Effector CD4-positive, alpha-beta T cell (primary cell): ENCODE data around the gene C1QTNF5.

ENCODE experiments used
- DNase-seq: peaks from one replicate; pipeline ENCODE4 v3.0.0-alpha.2; 2020

The C1QTNF5 gene

DNA sequence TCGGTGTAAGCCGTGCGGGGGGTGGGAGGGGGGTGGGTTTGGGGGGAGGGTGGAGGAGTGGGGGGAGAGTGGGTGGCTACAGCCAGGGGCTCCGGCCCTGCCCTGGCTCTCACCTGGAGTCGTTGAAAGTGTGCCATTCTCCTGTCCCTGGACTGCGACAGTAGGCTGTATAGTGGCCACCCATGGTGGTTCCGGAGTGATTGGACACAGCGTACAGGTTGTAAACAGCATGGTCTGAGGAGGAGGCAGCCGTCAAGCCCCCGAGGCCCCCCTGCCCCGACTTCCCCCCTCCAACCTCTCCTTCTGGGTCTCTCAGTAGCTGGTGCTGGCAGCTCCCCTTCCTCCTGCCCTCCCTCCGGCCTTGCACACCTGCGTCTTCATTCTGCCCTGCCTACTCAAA, 16.4 kb upstream of the C1QTNF5 start:
- DNase-seq, result no peak

GRCh38 chr11:119356349-119357031, 15.8 kb upstream of the C1QTNF5 start:
- DNase-seq, result peak; percentile 61

GRCh38 chr11:119355091-119355843, 14.6 kb upstream of the C1QTNF5 start:
- DNase-seq, result no peak

DNA sequence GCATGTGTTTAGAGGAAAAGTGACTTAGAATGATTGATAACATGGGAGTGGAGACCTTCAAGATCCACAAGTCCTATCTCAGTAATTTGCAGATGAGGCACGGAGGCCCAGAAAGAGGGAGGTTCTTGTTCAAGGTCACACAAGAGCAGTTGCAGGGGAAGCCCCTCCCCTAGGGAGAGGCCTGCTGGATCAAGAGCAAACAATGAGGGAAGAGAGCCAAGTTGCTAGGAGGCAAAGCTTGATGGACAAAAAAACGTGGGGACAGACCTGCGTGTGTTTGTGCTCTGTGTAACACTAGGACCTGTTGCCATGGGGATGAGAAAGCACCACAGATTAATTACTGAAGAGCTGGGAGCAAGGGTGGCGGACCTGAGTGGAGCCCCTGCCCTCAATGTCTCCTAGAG, 12.2 kb upstream of the C1QTNF5 start:
- no peak for DNase-seq

GRCh38 chr11:119351232-119351631, 10.5 kb upstream of the C1QTNF5 start:
- DNase-seq, result no peak

- DNase-seq, result no peak
Measured at GRCh38 chr11:119350302-119350701, 9.6 kb upstream of the C1QTNF5 start.

- no peak for DNase-seq
Measured at GRCh38 chr11:119347940-119348605, 7.4 kb upstream of the C1QTNF5 start.

DNA sequence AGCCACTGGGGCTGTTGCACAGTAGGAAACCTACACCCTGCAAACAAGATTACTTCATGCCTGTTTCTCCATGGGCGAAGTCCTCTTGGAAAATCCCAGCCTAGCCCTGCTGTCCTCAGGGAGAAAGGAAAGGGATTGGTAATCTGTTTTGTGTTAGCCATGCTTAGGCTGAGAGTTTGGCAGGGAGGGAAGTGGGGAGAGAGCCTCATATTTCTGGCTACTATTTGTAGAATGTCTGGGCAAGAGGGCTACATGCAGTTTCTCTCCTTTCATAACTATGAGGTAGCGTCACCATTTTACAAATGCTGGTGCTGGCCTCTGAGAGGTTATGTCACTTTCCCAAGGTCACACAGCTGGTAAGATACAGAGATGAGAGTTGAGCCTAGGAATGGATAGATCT, 6.6 kb upstream of the C1QTNF5 start:
- DNase-seq, result no peak

DNA sequence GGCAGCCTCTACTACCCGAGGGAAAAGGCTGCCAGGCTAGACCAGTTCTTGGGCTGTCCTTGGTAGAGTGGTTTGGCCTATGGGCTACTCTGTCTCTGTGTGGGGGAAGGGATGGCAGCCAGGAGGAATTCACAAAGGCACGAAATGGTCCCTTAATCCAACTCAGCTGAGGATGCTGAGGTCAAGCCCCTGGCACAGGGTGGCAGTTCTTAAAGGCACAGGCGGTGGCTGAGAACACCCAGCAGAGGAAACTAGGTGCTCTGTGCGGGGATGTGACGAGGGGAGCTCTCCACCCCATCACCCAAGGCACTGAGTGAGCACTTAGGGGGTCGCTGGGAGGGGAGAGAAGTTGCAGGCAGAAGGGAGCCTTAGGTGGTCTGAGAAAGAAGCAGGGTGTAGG, 5.9 kb upstream of the C1QTNF5 start, which contains the start of gene MFRP:
Gene MFRP (minus strand): TSS at position 101 of the 400 bp plus-strand sequence. CDS start 192 bp downstream, outside the sequence.
- DNase-seq, result no peak

GRCh38 chr11:119345685-119346084, 5.0 kb upstream of the C1QTNF5 start:
- no peak for DNase-seq

- DNase-seq, result no peak
Measured at GRCh38 chr11:119344291-119345010, 3.8 kb upstream of the C1QTNF5 start.

DNA sequence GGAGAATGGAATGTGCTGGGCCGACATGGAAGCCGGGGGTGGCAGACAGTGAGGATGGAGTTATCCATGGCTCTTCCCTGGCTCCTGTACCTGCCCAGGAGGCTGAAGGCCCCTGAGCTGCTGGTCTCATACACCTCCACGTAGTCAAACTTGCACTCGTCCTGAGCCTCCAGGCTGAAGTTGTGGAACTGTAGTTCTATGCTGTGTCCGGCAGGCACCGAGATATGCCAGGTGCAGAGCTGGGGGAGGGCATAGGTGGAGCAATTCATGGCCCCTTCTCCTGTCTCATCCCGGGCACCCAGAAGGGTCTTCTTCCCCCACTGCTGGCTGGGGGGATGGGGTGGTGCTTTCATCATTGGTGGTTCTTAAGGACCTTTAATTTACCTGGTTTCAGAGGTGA, 3.0 kb upstream of the C1QTNF5 start:
- DNase-seq, result no peak

GRCh38 chr11:119342362-119343130, 1.9 kb upstream of the C1QTNF5 start:
- DNase-seq, result no peak

DNA sequence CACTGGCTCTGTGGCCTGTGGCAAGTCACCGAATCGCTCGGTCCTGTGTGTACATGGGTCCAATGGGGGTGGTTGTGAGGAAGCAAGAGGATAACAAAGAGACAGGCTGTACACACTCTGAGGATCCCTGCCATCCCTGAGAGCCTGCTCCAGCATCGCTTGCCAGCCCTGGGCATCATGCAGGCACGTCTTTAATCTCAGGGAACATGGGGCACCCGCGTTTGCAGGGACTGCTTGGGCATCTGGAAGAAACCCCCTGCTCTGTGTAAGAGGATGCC, 1.3 kb upstream of the C1QTNF5 start:
- no peak for DNase-seq

DNA sequence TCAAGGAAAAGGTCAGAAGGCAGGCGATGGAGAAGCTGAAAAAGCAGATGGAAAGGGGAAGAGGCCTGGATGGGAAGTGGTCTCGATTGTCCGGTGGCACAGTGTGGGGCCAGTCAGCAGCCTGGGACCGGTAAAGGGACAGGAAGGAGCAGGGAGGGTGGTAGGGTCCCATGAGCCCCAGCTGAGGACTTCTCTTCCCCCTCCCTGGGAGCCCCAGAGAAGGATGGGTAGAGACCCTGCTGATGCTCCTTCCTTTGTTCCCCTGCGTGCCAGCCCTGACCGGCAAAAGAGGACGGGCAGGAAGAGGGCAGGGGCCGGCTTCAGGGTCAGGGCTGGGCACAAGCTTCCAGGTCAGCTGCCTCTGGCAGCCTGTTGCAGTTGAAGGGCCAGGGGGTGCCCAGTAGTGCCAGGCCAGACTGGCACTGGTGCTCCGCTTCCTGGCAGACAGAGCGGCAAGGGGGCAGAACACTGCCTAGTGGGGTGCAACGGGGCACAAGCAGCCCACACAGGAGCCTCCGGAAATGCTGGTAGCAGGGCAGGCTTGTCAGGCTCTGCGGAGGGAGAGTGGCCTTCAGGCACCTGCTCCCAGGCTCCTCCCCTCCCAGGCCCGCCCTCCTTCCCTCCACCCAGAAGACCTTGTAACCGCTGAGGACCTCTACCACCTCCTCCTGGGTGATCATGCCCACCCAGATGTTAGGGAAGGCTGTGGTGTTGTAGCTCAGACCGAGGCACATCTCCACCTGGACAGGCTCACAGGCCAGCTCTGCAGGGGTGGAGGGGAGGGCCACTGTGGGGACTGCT, 739 bp upstream of the C1QTNF5 start:
- no peak for DNase-seq

DNA sequence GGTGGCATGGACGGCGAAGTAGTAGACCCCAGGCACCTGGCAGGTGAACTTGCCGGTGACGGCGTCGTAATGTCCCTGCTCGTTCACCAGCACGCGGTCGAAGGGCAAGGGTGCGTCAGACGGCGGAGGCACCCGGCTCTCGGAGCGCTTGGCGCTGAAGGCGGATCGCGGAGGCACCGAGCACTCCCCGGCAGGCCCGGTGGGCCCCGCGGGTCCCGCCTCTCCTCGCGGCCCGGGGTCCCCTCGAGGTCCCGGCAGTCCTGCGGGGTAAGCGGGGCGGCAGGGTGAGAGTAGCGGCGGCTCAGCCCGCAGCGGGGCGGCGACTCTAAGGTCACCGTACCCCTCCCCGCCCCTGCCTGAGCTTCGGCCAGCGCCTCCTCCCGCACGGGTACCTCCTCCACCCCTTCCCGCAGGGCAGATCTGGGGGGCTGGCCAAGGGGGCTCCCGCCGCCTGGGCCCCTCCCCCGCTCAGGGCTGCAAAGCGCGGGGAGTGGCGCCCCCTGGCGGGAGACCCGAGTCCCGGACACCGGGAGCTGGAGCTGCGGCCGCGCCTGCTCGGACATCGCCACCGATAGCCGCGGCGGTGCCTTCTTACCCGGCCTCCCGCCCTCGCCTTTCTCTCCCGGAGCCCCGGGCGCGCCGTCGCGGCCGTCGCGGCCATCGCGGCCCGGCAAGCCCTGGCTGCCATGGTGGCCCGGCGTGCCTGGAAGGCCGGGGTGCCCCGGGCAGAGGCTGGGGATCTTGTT, 921 bp downstream of the C1QTNF5 start:
- DNase-seq, result no peak

GRCh38 chr11:119338965-119339588, 1.6 kb downstream of the C1QTNF5 start:
- no peak for DNase-seq

DNA sequence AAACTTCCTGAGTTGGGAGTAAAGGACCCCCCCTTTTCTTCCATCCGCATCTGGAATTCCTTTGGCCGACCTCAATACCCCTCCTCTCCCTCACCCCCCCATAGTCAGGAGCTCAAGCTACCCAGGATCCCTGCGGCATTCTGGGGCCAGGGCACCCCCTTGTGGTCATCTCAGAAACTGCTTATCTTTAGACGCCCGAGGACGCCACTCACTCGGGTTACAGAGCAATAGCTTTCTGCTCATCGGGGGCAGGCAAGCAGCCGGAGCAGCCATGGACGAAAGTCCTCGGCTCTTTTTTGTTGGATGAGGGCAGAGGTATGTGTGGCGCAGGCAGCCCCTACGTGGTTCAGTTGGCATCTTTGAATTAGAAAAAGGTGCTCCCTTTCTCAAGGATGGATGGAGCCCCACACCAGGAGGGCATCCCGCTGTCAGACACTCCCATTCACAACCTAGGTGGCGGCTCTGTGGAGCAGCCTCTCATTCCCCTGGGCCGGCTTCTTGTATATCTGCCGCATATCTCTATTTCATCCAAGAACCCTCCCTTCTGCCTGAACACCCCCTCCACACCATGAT, 2.3 kb downstream of the C1QTNF5 start:
- peak; percentile 58 for DNase-seq

DNA sequence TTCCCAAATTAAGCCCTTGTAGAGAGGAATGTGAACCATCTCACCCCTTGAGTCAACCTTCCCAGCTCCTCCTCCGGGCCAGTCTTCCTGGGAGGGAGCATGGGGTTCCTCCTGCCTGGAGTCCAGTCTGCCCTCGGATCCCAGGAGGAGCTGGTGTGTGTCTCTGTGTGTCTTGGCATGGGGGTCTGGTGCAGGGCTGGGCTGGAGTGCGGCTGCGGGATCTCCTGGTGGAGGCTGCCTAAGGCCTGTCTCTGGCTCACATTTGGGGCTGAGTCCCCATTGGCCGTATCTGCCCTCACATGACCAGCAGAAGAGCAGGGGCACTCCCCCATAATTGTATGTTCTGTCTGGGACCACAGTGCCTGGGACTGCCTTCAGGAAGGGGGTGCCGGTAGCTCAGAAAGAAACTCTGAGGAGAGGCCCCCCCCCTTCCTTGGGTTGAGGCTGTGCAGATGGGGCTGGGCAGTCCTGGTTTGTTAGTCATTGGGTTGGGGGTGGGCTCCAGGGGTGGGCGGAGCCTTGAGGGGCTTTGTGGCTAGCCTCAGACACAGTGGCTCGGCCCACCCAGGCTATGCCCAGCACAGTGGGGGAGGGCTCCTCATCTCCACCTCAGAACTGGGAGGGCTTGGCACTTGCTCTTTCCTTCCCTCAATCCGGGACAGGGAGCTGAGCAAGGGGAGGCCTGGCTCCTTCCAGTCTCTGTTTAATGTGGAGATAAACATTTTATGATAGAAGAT, 2.9 kb downstream of the C1QTNF5 start:
- DNase-seq, result no peak
